Keratinocyte (primary cell): ENCODE data around the gene FGF11. TPM values are rescaled to one million over a fixed set of nuclear protein-coding genes. Genes with fewer than 3 reads are reported as not detected.
"Not testable (repeated sequence)": the region's sequence is repeated elsewhere in the genome, so short reads cannot be mapped to it uniquely, and the experiment has no call there.

Source experiments
- DNase-seq: peaks from one replicate; pipeline ENCODE4 v3.0.0-alpha.2; 2011; ENCODE audit warnings: low read depth, missing footprints, low spot score
- FAIRE-seq: peaks from 2 replicates; lab custom pipeline; 2011; peaks lifted over from hg19 to GRCh38; lab: Jason Lieb, UNC
- H2AFZ ChIP-seq: 2 replicates; pipeline ENCODE4 v1.6.0; 2012; ENCODE audit warnings: low read length, control low read depth, inconsistent platforms; ENCODE audit not compliant: control insufficient read depth
- H3K27ac ChIP-seq: 2 replicates; pipeline ENCODE4 v1.5.1; 2011; ENCODE audit warnings: low read length; ENCODE audit not compliant: control insufficient read depth, insufficient read depth
- H3K27me3 ChIP-seq: 3 replicates; pipeline ENCODE4 v1.6.0; 2011; ENCODE audit warnings: low read length; ENCODE audit not compliant: control insufficient read depth, insufficient read depth; ENCODE audit errors: extremely low read depth
- H3K36me3 ChIP-seq, 2 experiments: 2 replicates in 1 of 2; 3 replicates in 1 of 2; pipeline ENCODE4 v1.5.1; 2011; ENCODE audit warnings: low read length in 2 of 2, mild to moderate bottlenecking in 1 of 2; ENCODE audit not compliant: control insufficient read depth in 2 of 2, insufficient read depth in 2 of 2; ENCODE audit errors: extremely low read depth in 1 of 2
- H3K4me1 ChIP-seq: 3 replicates; pipeline ENCODE4 v1.5.1; 2011; ENCODE audit warnings: low read length; ENCODE audit not compliant: control insufficient read depth, insufficient read depth; ENCODE audit errors: extremely low read depth
- H3K4me2 ChIP-seq: 3 replicates; pipeline ENCODE4 v1.6.0; 2011; ENCODE audit warnings: low read depth, low read length; ENCODE audit not compliant: control insufficient read depth, insufficient read depth; ENCODE audit errors: extremely low read depth
- H3K4me3 ChIP-seq, 3 experiments: fragments of 200-600 bp in 1 of 3; sonication (generic) in 1 of 3; 2 replicates in 2 of 3; 3 replicates in 1 of 3; pipeline ENCODE4 v1.5.1; 2011 to 2016; ENCODE audit warnings: low read length in 3 of 3, mild to moderate bottlenecking in 3 of 3, control low read depth in 2 of 3, inconsistent platforms in 1 of 3, low read depth in 1 of 3, mixed read lengths in 1 of 3, mixed run types in 1 of 3, moderate library complexity in 1 of 3; ENCODE audit not compliant: control insufficient read depth in 2 of 3, insufficient read depth in 2 of 3; ENCODE audit errors: extremely low read depth in 1 of 3
- H3K79me2 ChIP-seq: 2 replicates; pipeline ENCODE4 v1.6.0; 2012; ENCODE audit warnings: low read length; ENCODE audit not compliant: control insufficient read depth, insufficient read depth
- H3K9ac ChIP-seq: 3 replicates; pipeline ENCODE4 v1.6.0; 2011; ENCODE audit warnings: low read length; ENCODE audit not compliant: control insufficient read depth, insufficient read depth; ENCODE audit errors: extremely low read depth
- H3K9me1 ChIP-seq: 3 replicates; pipeline ENCODE4 v1.6.0; 2011; ENCODE audit warnings: low read length; ENCODE audit not compliant: control insufficient read depth, insufficient read depth; ENCODE audit errors: extremely low read depth
- H3K9me3 ChIP-seq: 2 replicates; pipeline ENCODE4 v1.5.1; 2012; ENCODE audit warnings: low read depth, low read length; ENCODE audit not compliant: control insufficient read depth
- H4K20me1 ChIP-seq: 3 replicates; pipeline ENCODE4 v1.6.0; 2011; ENCODE audit warnings: low read length; ENCODE audit not compliant: control insufficient read depth, insufficient read depth; ENCODE audit errors: extremely low read depth
- EZH2 ChIP-seq: IDR thresholded peaks from one replicate; pipeline ENCODE4 v1.6.1; 2012; ENCODE audit warnings: inconsistent platforms, mild to moderate bottlenecking, low read length, moderate library complexity
- dilution Hi-C: fragments of 300-500 bp; cut with MboI; formaldehyde crosslinking; loops from one replicate; pipeline ENCODE4 v1.7.0; 2020; ENCODE audit warnings: low sequenced_read_pairs; ENCODE audit not compliant: extremely low pct_ligation_motif_present
- polyA plus RNA-seq, 5 experiments: library from polyadenylated mRNA; depleted of rRNA in 3 of 5; stranded (reverse) in 3 of 5; stranded (forward) in 1 of 5; unstranded in 1 of 5; fragments of >200 nt; gene quantifications; 1 replicate in 1 of 5; 2 replicates in 3 of 5; 3 replicates in 1 of 5; pipeline versions ENCODE4 v1.2.1 to v1.2.3, GENCODE V29; 2011 to 2012; ENCODE audit warnings: missing spikeins in 2 of 5, low read depth in 1 of 5, low replicate concordance in 1 of 5

FGF11 gene
- polyA plus RNA-seq, 1 donor (not counting 4 experiments of a cell fraction or from before 2014, with no cell fraction given) = 30.4 TPM

- peaks cover 68% of the 10 kb centered on the region for H3K79me2 ChIP-seq
- H3K4me3 ChIP-seq = no peak overlapping the region
- DNase-seq (no peak), FAIRE-seq (no peak)
- no peak overlapping the region for H3K27ac ChIP-seq
- H3K36me3 ChIP-seq = peaks cover 14 to 16% of the 10 kb centered on the region in 2 experiments
- dilution Hi-C loops = no loop called here
- peaks cover 3% of the 10 kb centered on the region for H3K9me1 ChIP-seq
- no peaks in the 10 kb centered on the region for H3K9me3 ChIP-seq
- H3K27me3 ChIP-seq = no peaks in the 10 kb centered on the region
- no peaks in the 10 kb centered on the region for H4K20me1 ChIP-seq
- H3K4me1 ChIP-seq = peaks cover 7% of the 10 kb centered on the region
- no peak overlapping the region for H2AFZ ChIP-seq
- no peak overlapping the region for H3K9ac ChIP-seq
- TF ChIP-seq EZH2 = no peak
- H3K4me2 ChIP-seq = no peak overlapping the region
These were observed 29.6 kb downstream of the FGF11 start for GRCh38 chr17:7468804-7469389.

GRCh38 chr17:7469843-7470242 lies 30.5 kb downstream of the FGF11 start:
- H3K4me2 ChIP-seq, H3K9me3 ChIP-seq, DNase-seq, H4K20me1 ChIP-seq, H3K4me3 ChIP-seq, dilution Hi-C loops, H3K4me1 ChIP-seq, FAIRE-seq, H3K9me1 ChIP-seq, H3K9ac ChIP-seq, H2AFZ ChIP-seq, H3K27me3 ChIP-seq, H3K27ac ChIP-seq: not testable (repeated sequence)
- peaks cover 78% of the 10 kb centered on the region for H3K79me2 ChIP-seq
- peaks cover 14 to 16% of the 10 kb centered on the region in 2 experiments for H3K36me3 ChIP-seq

GRCh38 chr17:7470457-7470973 lies 31.2 kb downstream of the FGF11 start:
- H3K27me3 ChIP-seq, DNase-seq, dilution Hi-C loops, H3K4me1 ChIP-seq, H3K9me1 ChIP-seq, FAIRE-seq, H3K27ac ChIP-seq, H3K9ac ChIP-seq, H3K9me3 ChIP-seq, H2AFZ ChIP-seq, H4K20me1 ChIP-seq, H3K4me2 ChIP-seq, H3K4me3 ChIP-seq: not testable (repeated sequence)
- Histone ChIP-seq H3K36me3 (peaks cover 14 to 16% of the 10 kb centered on the region in 2 experiments), H3K79me2 (peaks cover 83% of the 10 kb centered on the region)
